Memory B cell (primary cell): ENCODE data around the gene SYTL2.

Experiments
- ATAC-seq: fragments of 150-1000 bp; cut with Tn5 transposase; 2 replicates; pipeline ENCODE4 v1.10.0; 2021; ENCODE audit warnings: low read depth, mild to moderate bottlenecking, moderate library complexity
- DNase-seq, 2 donors: peaks; one replicate each; pipeline ENCODE4 v3.0.0; 2022; ENCODE audit warnings: low spot score in 2 of 2
- H3K27ac Mint-ChIP-seq: one replicate; pipeline ENCODE4 v1.8.0; 2022; ENCODE audit warnings: mild to moderate bottlenecking, moderate library complexity, mixed read lengths
- H3K27me3 Mint-ChIP-seq: one replicate; pipeline ENCODE4 v1.8.0; 2022; ENCODE audit warnings: mixed read lengths
- H3K36me3 Mint-ChIP-seq: one replicate; pipeline ENCODE4 v1.8.0; 2022; ENCODE audit warnings: mild to moderate bottlenecking, mixed read lengths
- H3K4me1 Mint-ChIP-seq: one replicate; pipeline ENCODE4 v1.8.0; 2022; ENCODE audit warnings: mixed read lengths
- H3K4me3 Mint-ChIP-seq: one replicate; pipeline ENCODE4 v1.8.0; 2022; ENCODE audit warnings: mild to moderate bottlenecking, moderate library complexity, mixed read lengths
- H3K9me3 Mint-ChIP-seq: one replicate; pipeline ENCODE4 v1.8.0; 2022; ENCODE audit warnings: mixed read lengths

Gene SYTL2

DNA sequence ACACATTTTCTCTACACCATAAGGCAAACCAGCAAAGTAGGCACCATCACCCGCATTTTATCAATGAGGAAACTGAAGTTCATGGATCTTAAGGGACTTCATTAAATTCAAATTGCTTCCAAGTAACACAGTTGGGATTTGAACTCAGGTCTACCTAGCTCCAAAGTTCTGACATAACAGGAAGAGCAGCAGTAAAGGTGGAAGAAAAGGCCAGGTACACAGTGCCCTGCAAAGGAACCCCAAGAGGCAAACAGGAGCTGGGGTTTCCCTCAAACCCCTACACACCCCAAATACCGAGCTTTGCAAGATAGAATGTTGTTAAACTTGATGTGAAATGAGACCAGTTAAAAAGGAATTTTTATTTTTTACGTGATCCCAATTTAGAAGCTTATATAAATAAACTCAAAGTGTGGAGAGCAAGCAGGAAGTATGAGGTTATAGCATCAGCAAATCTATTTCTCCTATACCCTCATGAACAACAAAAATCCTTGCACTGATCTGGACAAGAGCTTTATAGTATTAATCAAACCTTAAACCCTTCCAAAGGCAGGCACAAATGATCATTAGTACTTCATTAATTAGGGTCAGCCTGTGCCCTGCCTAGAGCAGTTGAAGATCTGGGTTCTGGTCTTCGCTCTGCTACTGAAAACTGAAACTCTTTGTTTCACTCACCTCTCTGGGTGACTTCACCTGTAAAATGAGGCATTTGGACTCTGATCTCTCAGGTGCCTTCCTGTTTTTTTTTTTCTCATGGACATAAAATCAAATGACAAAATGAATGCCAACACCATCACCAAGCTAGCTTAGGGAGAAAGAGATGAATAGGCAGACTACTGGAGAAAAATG, 36.5 kb downstream of the SYTL2 start:
- DNase-seq (no peak), ATAC-seq (no peak)
- Mint-ChIP-seq H3K27me3 (peaks cover 11% of the 10 kb centered on the region), H3K9me3 (peaks cover 1% of the 10 kb centered on the region), H3K36me3 (no peaks in the 10 kb centered on the region), H3K27ac (no peak overlapping the region), H3K4me3 (no peak overlapping the region), H3K4me1 (no peaks in the 10 kb centered on the region)

DNA sequence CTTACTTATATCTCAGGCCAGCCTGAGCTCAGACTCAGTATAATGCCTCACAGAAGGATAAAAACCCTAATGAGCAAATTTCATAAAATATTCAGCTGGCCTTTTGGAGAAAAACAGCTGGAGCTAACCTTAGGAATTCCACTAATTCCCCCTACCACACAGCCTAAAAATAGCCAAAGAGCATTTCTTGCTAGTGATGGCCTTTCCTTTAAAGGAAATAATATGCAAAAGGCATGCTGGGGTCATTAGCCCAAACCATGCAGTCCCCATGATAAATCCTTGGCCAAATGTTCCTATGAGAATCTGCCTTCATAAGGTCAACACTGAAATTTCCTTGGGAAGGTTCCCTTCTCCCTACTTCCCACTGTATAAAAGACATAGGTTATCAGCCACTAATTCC, 38.2 kb downstream of the SYTL2 start:
- Mint-ChIP-seq H3K9me3 (peaks cover 1% of the 10 kb centered on the region), H3K36me3 (no peaks in the 10 kb centered on the region), H3K27ac (no peak overlapping the region), H3K27me3 (peaks cover 11% of the 10 kb centered on the region), H3K4me3 (no peak overlapping the region), H3K4me1 (no peaks in the 10 kb centered on the region)
- ATAC-seq (no peak), DNase-seq (no peak)

DNA sequence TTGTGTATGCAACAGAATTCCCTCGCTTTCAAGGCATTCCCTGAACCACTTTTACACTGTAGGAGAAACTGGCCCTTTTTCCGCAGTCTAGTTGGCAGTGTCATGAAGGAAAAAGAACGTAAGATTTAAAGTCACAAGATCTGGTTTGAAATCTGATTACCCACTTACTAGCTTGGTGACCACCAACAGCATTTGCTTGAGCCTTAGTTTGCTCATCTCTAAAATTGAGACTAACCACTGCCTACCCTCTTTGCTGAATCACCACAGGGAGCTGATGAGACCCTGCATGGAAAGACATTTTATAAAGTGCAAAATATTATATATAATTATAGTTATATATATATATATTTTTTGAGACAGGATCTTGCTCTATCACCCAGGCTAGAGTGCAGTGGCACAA, 39.4 kb downstream of the SYTL2 start:
- Mint-ChIP-seq H3K27me3 (peaks cover 11% of the 10 kb centered on the region), H3K36me3 (no peaks in the 10 kb centered on the region), H3K9me3 (peaks cover 1% of the 10 kb centered on the region), H3K4me1 (no peaks in the 10 kb centered on the region), H3K27ac (no peak overlapping the region), H3K4me3 (no peak overlapping the region)
- no peak for ATAC-seq
- DNase-seq: no peak

DNA sequence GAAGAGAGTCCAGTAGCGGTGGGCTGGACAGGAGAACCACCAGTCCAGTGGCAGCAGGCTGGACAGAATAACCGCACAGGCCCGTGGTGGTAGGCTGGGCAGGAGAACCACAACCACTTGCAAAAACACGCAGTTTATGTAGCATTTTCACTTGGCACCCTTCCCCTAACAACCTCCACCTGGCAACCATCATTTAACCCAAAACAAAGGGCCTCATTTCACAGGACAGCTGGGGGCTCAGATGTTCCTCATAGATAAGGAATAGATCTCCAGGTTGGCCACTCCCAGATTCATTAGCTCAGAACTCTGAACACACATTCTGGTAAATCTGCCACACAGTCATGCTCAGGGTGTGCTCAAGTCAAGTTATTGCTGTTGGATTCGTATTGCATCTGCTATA, 41.2 kb downstream of the SYTL2 start:
- H3K27me3 Mint-ChIP-seq: peaks cover 9% of the 10 kb centered on the region
- ATAC-seq (no peak), DNase-seq (no peak)
- H3K4me3 Mint-ChIP-seq: no peak overlapping the region
- H3K27ac Mint-ChIP-seq: no peak overlapping the region
- H3K4me1 Mint-ChIP-seq: no peaks in the 10 kb centered on the region
- no peaks in the 10 kb centered on the region for H3K36me3 Mint-ChIP-seq
- H3K9me3 Mint-ChIP-seq: no peaks in the 10 kb centered on the region

DNA sequence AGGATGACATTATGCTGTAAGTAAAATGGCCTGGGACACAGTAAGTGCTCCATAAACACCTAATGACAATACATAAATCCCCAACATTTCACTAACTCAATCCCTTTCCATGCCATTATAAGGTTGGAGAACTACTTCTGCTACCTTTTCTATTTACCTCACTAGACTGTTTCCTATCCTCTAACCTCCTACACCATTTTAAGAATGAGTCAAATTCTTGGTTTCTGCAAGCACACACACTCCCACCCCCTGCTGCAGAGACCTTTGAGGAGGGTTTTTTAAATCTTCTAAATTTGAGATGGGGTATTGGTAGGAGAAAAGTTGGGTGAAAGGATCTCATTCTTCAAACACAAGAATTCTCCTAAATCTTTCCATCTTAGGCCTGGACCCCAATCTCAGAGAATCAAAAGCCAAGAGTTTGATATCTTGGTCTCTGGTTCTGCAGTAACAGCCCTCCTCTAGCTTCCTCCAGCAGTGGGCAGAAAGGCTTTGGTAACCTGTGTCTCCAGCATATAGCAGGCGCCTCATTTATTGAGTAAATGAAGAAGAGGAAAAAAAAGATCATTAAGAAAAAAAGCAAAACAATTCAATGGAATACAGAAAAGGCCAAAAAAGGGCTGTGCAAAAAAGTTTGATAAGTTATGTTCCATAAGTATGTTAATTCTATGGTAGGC, 42.3 kb downstream of the SYTL2 start:
- Mint-ChIP-seq H3K4me1 (no peaks in the 10 kb centered on the region), H3K9me3 (no peaks in the 10 kb centered on the region), H3K27me3 (peaks cover 11% of the 10 kb centered on the region), H3K27ac (no peak overlapping the region), H3K4me3 (no peak overlapping the region), H3K36me3 (no peaks in the 10 kb centered on the region)
- ATAC-seq (no peak), DNase-seq (no peak)

DNA sequence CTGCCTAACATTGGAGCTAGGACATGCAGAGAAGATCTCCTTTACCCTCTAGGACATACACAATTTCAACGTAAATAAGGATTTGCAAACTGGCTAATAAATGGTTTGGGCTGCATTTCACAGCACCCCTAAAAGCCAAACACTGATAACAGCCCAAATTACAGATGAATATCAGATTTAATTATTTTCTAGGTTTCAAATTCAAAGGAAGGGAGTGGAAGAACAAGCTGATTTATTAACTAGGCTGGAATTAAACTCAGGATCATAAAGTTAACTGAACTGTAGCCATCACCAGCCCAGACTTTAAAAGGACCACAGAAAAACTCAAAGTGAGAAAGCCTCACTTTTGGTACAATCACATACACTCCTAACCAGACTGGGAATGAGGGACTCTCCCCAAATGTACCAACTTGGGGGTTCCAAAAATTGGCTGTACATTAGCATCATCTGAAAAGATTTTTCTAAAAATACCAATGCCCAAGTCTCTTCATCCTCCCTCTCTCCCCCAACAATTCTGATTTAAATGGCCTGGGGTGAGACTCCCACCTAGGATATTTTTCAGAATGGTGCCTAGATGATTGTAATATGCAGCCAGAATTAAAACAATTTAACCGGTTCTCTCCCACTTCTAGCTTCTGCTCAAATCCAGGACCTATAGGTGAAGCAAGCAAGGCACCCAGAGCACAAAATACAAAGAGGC, 43.5 kb downstream of the SYTL2 start:
- Mint-ChIP-seq H3K4me1 (no peaks in the 10 kb centered on the region), H3K4me3 (no peak overlapping the region), H3K27ac (no peak overlapping the region), H3K9me3 (no peaks in the 10 kb centered on the region), H3K36me3 (no peaks in the 10 kb centered on the region), H3K27me3 (peaks cover 8% of the 10 kb centered on the region)
- no peak for DNase-seq
- ATAC-seq: no peak

DNA sequence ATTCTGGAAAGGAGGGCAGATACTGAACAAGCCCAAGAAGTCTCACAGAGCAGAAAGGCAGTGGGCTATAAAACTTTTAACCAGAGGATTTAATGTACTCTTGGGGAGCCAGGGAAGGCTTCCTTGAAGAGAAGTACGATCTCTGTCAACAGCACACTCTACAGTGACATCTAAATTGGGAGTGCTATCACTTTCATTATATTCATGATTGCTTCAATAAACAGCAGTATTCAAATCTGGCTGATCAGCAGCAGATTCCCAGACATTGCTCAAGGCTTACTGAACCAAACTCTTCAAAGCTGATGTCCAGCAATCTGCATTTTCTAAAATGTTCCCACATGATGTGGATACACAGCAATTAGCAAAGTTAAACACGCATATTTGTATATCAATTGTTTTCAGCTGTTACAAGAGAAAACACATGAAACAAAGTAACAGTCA, 44.2 kb downstream of the SYTL2 start:
- ATAC-seq: no peak

DNA sequence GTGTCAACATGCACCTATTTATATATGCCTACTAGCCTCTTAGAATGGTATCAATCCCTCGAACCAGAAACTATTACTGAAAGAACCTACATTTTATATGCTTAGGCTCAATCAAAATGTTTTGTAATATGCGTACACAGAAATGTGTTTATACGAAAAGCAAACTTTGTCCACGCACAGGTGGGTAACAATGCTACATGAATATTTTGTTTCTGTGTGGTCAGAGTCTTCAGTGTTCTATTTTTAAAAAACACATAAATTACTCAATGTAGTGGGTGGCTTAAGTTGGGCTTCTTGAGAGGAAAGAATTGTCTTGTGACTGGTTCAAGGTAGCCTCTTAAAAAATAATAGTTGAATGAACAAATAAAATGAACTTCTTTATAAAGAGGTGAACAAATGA, 46.1 kb downstream of the SYTL2 start:
- no peak for DNase-seq
- Mint-ChIP-seq H3K27me3 (peaks cover 4% of the 10 kb centered on the region), H3K27ac (no peak overlapping the region), H3K36me3 (no peaks in the 10 kb centered on the region), H3K4me3 (no peak overlapping the region), H3K4me1 (no peaks in the 10 kb centered on the region), H3K9me3 (no peaks in the 10 kb centered on the region)
- no peak for ATAC-seq

More for the DNA sequence above, 44.2 kb downstream of the SYTL2 start:
- no peaks in the 10 kb centered on the region for H3K4me1 Mint-ChIP-seq
- H3K36me3 Mint-ChIP-seq: no peaks in the 10 kb centered on the region
- peaks cover 8% of the 10 kb centered on the region for H3K27me3 Mint-ChIP-seq
- H3K4me3 Mint-ChIP-seq: no peak overlapping the region
- DNase-seq: no peak
- no peaks in the 10 kb centered on the region for H3K9me3 Mint-ChIP-seq
- no peak overlapping the region for H3K27ac Mint-ChIP-seq

DNA sequence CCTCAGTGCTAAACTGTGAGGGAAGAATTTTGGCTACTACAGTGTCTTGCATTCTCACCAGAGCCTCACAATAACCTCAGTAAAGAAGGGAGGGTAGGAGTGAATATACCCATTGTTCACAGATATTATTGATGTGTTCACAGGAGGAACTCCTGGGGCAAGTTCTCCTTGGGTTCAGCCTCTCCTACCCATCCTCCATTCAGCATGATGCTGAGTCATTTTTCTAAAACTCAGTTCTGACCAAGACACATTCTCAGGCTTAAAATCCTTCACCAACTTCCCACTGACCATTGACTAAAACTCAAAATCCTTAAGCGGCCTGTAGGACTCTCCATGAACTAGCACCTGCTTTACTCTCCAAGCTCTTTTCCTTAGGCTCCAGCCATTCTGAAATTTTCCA, 48.7 kb downstream of the SYTL2 start:
- H3K4me1 Mint-ChIP-seq: no peaks in the 10 kb centered on the region
- ATAC-seq (no peak), DNase-seq (no peak)
- no peak overlapping the region for H3K4me3 Mint-ChIP-seq
- peaks cover 4% of the 10 kb centered on the region for H3K27me3 Mint-ChIP-seq
- H3K27ac Mint-ChIP-seq: no peak overlapping the region
- H3K36me3 Mint-ChIP-seq: no peaks in the 10 kb centered on the region
- H3K9me3 Mint-ChIP-seq: no peaks in the 10 kb centered on the region

DNA sequence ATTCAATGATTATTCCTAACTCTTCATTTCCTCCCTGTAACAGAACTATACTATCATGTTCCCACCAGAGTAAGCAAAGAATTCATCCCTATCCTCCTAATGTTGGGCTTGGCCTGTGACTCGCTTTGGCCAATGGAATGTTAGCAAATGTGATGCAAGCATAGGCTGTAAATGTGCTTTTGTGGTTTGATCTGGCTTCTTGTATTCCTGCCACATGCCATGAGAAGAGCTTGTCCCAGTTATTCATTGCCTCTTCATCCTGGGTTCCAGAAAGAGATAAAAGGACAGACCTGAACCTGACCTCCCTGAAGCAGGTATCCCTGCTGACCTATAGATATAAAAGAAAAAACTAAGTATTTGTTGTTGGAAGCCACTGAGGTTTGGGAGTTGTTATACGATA, 51.0 kb downstream of the SYTL2 start:
- no peak for DNase-seq
- no peak overlapping the region for H3K4me3 Mint-ChIP-seq
- H3K4me1 Mint-ChIP-seq: no peaks in the 10 kb centered on the region
- H3K27ac Mint-ChIP-seq: no peak overlapping the region
- H3K27me3 Mint-ChIP-seq: peaks cover 4% of the 10 kb centered on the region
- H3K9me3 Mint-ChIP-seq: no peaks in the 10 kb centered on the region
- H3K36me3 Mint-ChIP-seq: no peaks in the 10 kb centered on the region
- no peak for ATAC-seq

DNA sequence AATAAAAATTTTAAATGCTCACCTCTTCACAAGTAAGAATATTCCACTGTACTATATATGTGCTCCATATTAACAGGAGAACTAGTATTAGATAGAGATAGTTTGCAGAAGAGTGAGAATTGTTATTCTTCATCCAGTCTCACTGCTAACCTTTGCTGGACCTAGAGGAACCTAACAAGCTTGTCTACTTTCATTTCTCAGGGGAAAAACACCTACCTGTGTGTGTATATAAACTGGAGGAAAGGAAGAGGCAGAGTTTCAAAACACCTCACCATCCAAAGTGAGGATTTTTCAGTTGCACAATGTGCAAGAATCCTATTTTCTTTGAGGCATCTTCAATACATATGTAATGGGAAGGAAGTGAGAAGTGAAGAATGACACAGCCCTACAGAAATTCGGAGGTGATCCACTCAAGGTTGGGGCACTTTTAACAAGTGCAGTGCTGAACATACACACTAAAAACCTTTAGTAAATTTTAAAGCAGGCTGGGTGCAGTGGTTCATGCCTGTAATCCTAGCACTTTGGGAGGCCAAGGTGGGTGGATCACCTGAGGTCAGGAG, 52.4 kb downstream of the SYTL2 start:
- H3K36me3 Mint-ChIP-seq: no peaks in the 10 kb centered on the region
- H3K27ac Mint-ChIP-seq: no peak overlapping the region
- DNase-seq (no peak), ATAC-seq (no peak)
- no peaks in the 10 kb centered on the region for H3K9me3 Mint-ChIP-seq
- H3K4me3 Mint-ChIP-seq: no peak overlapping the region
- no peaks in the 10 kb centered on the region for H3K4me1 Mint-ChIP-seq
- peaks cover 2% of the 10 kb centered on the region for H3K27me3 Mint-ChIP-seq

DNA sequence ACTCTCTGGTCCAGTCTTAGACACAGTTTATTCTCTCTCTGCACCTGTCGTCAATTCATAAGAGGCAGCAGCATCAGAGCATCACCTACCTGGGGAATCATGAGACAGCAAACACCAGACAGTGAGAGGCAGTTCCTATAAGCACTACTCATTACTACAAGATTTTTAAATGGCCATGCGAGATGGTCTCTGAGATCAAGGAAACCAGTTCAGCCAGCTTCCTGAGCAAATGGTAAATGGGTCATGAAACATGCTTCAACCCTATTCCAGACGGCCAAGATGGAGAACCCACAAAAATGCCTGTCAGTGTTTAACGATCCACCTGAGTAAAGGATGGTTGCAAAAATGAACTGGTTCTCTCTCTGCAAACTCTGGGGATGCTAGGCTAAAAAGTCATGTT, 52.9 kb downstream of the SYTL2 start:
- no peak overlapping the region for H3K4me3 Mint-ChIP-seq
- peaks cover 1% of the 10 kb centered on the region for H3K4me1 Mint-ChIP-seq
- H3K9me3 Mint-ChIP-seq: no peaks in the 10 kb centered on the region
- H3K27ac Mint-ChIP-seq: no peak overlapping the region
- DNase-seq: no peak
- peaks cover 7% of the 10 kb centered on the region for H3K27me3 Mint-ChIP-seq
- no peaks in the 10 kb centered on the region for H3K36me3 Mint-ChIP-seq
- no peak for ATAC-seq

DNA sequence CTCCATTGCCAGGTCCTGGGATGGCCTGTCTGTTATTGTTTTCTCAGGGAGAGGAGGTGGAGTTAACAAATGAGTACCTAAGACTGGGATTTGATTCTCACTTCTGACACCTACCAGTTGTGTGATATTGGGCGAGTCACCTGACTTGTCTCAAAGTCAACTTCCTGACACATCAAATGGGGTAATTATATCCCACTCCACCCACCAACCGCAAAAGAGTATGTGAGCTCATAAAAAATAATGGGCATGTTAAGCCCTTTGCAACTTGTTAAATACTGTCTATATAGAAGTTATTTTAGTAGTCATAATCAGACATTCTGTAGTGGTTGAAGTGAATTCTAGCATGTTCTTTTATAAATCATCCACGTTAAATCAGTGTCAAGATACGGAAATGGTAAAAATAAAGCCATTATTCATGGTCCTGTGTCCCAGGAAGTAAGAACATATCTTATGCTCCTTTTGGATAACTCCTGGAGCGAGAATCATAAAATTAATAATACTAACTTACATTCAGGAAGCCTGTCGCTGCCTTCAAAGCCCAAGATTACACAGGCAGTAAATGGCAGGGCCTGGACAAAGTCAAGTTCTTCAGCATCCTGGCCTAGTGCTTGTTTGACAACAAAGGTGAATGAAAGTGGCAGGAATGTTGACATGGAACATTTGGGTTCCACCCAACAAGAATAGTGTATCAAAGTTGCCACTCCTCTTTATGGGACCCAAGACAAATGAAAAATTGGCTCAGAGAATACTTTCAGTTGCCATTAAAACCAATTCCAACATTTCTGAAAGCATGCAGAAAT, 54.3 kb downstream of the SYTL2 start:
- Mint-ChIP-seq H3K9me3 (no peaks in the 10 kb centered on the region), H3K27me3 (peaks cover 9% of the 10 kb centered on the region), H3K4me1 (peaks cover 4% of the 10 kb centered on the region), H3K27ac (no peak overlapping the region), H3K4me3 (no peak overlapping the region), H3K36me3 (no peaks in the 10 kb centered on the region)
- ATAC-seq: no peak
- no peak for DNase-seq
